Endothelial cell of umbilical vein (primary cell): ENCODE measurements around the gene SLC25A28. TPM values are rescaled to one million over a fixed set of nuclear protein-coding genes. Genes with fewer than 3 reads are reported as not detected.

Experiments
- BruUV-seq: library from RNA; stranded (reverse); fragments of 400-500 nt; replicated peaks from 2 replicates; lab custom pipeline; 2021; lab: Mats Ljungman, UMichigan
- CTCF ChIA-PET: fragments of 300-600, 350-600 bp; sonication (Branson Sonifier 250); formaldehyde crosslinking; loops from one replicate; lab custom pipeline; 2021; ENCODE audit warnings: antibody characterized with exemption, inconsistent platforms; lab: Charles Lee
- POLR2A ChIA-PET: fragments of 300-600, 350-600 bp; sonication (Branson Sonifier 250); formaldehyde crosslinking; loops from one replicate; lab custom pipeline; 2021; ENCODE audit warnings: antibody characterized with exemption, inconsistent platforms; lab: Charles Lee
- DNase-seq: peaks from one replicate; pipeline ENCODE4 v3.0.0-alpha.2; 2011; ENCODE audit warnings: low read depth, low spot score
- FAIRE-seq: peaks from 2 replicates; lab custom pipeline; 2011; peaks lifted over from hg19 to GRCh38; lab: Jason Lieb, UNC
- H2AFZ ChIP-seq: 2 replicates; pipeline ENCODE4 v1.6.0; 2012; ENCODE audit warnings: low read depth, low read length, control low read depth, inconsistent platforms
- H3K27ac ChIP-seq: 2 replicates; pipeline ENCODE4 v1.5.1; 2011; ENCODE audit warnings: low read depth, mild to moderate bottlenecking, control low read depth, low read length, moderate library complexity; ENCODE audit not compliant: insufficient read depth
- H3K27me3 ChIP-seq, 2 experiments: 2 replicates each; pipeline versions ENCODE4 v1.6.0 to v1.6.1; 2011; ENCODE audit warnings: low read length in 2 of 2, mixed read lengths in 1 of 2; ENCODE audit not compliant: control insufficient read depth in 2 of 2, insufficient read depth in 2 of 2
- H3K36me3 ChIP-seq, 2 experiments: 2 replicates in 1 of 2; 3 replicates in 1 of 2; pipeline ENCODE4 v1.5.1; 2011; ENCODE audit warnings: low read length in 2 of 2, mild to moderate bottlenecking in 1 of 2, moderate library complexity in 1 of 2; ENCODE audit not compliant: control insufficient read depth in 2 of 2, insufficient read depth in 2 of 2; ENCODE audit errors: extremely low read depth in 1 of 2
- H3K4me1 ChIP-seq: 3 replicates; pipeline ENCODE4 v1.5.1; 2011; ENCODE audit warnings: mild to moderate bottlenecking, low read length; ENCODE audit not compliant: control insufficient read depth, insufficient read depth; ENCODE audit errors: extremely low read depth
- H3K4me2 ChIP-seq: 2 replicates; pipeline ENCODE4 v1.6.1; 2011; ENCODE audit warnings: low read length, control low read depth, mixed read lengths; ENCODE audit not compliant: insufficient read depth
- H3K4me3 ChIP-seq, 3 experiments: fragments of 200-600 bp in 1 of 3; sonication (generic), shearing (Covaris generic) in 1 of 3; replicated peaks in 1 of 3; 2 replicates each; pipeline ENCODE4 v1.5.1; 2011 to 2016; ENCODE audit warnings: control low read depth in 3 of 3, low read length in 3 of 3, mild to moderate bottlenecking in 2 of 3, inconsistent platforms in 1 of 3, low read depth in 1 of 3, moderate library complexity in 1 of 3; ENCODE audit not compliant: insufficient read depth in 1 of 3
- H3K79me2 ChIP-seq: 2 replicates; pipeline ENCODE4 v1.6.0; 2012; ENCODE audit warnings: low read length, inconsistent platforms; ENCODE audit not compliant: control insufficient read depth, insufficient read depth
- H3K9ac ChIP-seq: replicated peaks from 2 replicates; pipeline ENCODE3; 2011; ENCODE audit warnings: low read length, control low read depth; ENCODE audit not compliant: insufficient read depth; ENCODE audit errors: extremely low read depth
- H3K9me1 ChIP-seq: replicated peaks from 3 replicates; pipeline ENCODE4 v1.6.0; 2011; ENCODE audit warnings: mild to moderate bottlenecking, low read length; ENCODE audit not compliant: control insufficient read depth, insufficient read depth; ENCODE audit errors: extremely low read depth
- H3K9me3 ChIP-seq: replicated peaks from 2 replicates; pipeline ENCODE4 v1.5.1; 2012; ENCODE audit warnings: low read length, inconsistent platforms; ENCODE audit not compliant: control insufficient read depth, insufficient read depth
- H4K20me1 ChIP-seq: replicated peaks from 2 replicates; pipeline ENCODE3; 2011; ENCODE audit warnings: mild to moderate bottlenecking, low read length; ENCODE audit not compliant: control insufficient read depth, insufficient read depth; ENCODE audit errors: extremely low read depth
- EZH2 ChIP-seq: IDR thresholded peaks from 2 replicates; pipeline ENCODE4 v1.6.1; 2012; ENCODE audit warnings: borderline replicate concordance, low read depth, mild to moderate bottlenecking, moderate library complexity, low read length, inconsistent platforms; ENCODE audit not compliant: severe bottlenecking
- FOS ChIP-seq: IDR thresholded peaks from 2 replicates; pipeline ENCODE4 v1.6.1; 2011; ENCODE audit warnings: mild to moderate bottlenecking, low read length, moderate library complexity, borderline replicate concordance; ENCODE audit not compliant: insufficient read depth
- GATA2 ChIP-seq: IDR thresholded peaks from 2 replicates; pipeline ENCODE4 v1.7.0; 2011; ENCODE audit warnings: low read depth, mild to moderate bottlenecking, moderate library complexity, mixed read lengths, low read length; ENCODE audit not compliant: insufficient read length, insufficient read depth
- JUN ChIP-seq: IDR thresholded peaks from 2 replicates; pipeline ENCODE4 v1.6.1; 2011; ENCODE audit warnings: borderline replicate concordance, low read depth; ENCODE audit not compliant: insufficient read length, insufficient read depth
- MAX ChIP-seq: IDR thresholded peaks from 2 replicates; pipeline ENCODE4 v1.6.1; 2011; ENCODE audit not compliant: insufficient read depth, insufficient read length
- MYC ChIP-seq: IDR thresholded peaks from one replicate; pipeline ENCODE4 v1.6.1; 2011; ENCODE audit warnings: mild to moderate bottlenecking, low read depth, low read length
- POLR2A ChIP-seq: IDR thresholded peaks from 2 replicates; pipeline ENCODE4 v1.6.1; 2012; ENCODE audit warnings: low read depth, mild to moderate bottlenecking, control low read depth, low read length
- POLR2AphosphoS5 ChIP-seq: IDR thresholded peaks from 2 replicates; pipeline ENCODE4 v1.6.1; 2012; ENCODE audit warnings: low read depth, mild to moderate bottlenecking, control low read depth, low read length, moderate library complexity; ENCODE audit not compliant: insufficient read depth
- dilution Hi-C: fragments of 300-500 bp; cut with MboI; formaldehyde crosslinking; loops from one replicate; pipeline ENCODE4 v1.15.0; 2019; ENCODE audit warnings: low sequenced_read_pairs; ENCODE audit not compliant: extremely low pct_ligation_motif_present
- intact Hi-C: fragments of 100-400 bp; cut with micrococcal nuclease; formaldehyde crosslinking; loops from one replicate; pipeline ENCODE4 v1.10.0; 2022
- polyA plus RNA-seq, 4 experiments: library from polyadenylated mRNA; depleted of rRNA in 3 of 4; stranded (reverse) in 3 of 4; unstranded in 1 of 4; fragments of >200 nt; gene quantifications; 2 replicates each; pipeline versions ENCODE4 v1.2.1 to v1.2.3, GENCODE V29; 2011 to 2012; ENCODE audit warnings: missing spikeins in 1 of 4
- total RNA-seq: library from RNA; stranded (reverse); gene quantifications from 2 replicates; pipeline ENCODE4 v1.2.3, GENCODE V29; 2021
- TF ChIP-seq, protein P1 (sequence below), 2 donors: IDR thresholded peaks; 1 replicate in 1 of 2; 2 replicates in 1 of 2; pipeline ENCODE4 v1.5.1; 2011; ENCODE audit warnings: low read length in 2 of 2, mild to moderate bottlenecking in 2 of 2, moderate library complexity in 2 of 2, control low read depth in 1 of 2, inconsistent platforms in 1 of 2, low read depth in 1 of 2; ENCODE audit not compliant: insufficient read depth in 1 of 2; ENCODE audit errors: extremely low read depth in 1 of 2

The SLC25A28 gene
- total and polyA plus RNA-seq, 2 donors (not counting 3 experiments of a cell fraction or from before 2014, with no cell fraction given): 33.7 to 38.8 TPM

- dilution Hi-C loops: no loop called here
- Histone ChIP-seq H3K9me3 (no peaks in the 10 kb centered on the region), H3K79me2 (peaks cover 6% of the 10 kb centered on the region), H3K4me3 (peak within 1 kb of the TSS; percentile 54 to 80 (median 71)), H2AFZ (peak within 1 kb of the TSS; percentile 66), H4K20me1 (no peaks in the 10 kb centered on the region), H3K4me2 (peak within 1 kb of the TSS; percentile 90), H3K27me3 (peaks cover 4 to 6% of the 10 kb centered on the region in 2 experiments), H3K36me3 (peaks cover 0 to 2% of the 10 kb centered on the region in 2 experiments), H3K4me1 (peaks cover 16% of the 10 kb centered on the region), H3K9ac (peak within 1 kb of the TSS; percentile 88), H3K9me1 (no peaks in the 10 kb centered on the region), H3K27ac (peak within 1 kb of the TSS; percentile 72)
- ChIA-PET CTCF (interaction anchor here (0.6 to 1.8 kb wide), 12 partner anchors 14 to 1198 kb away, joined by 3 to 9 read pairs (median 4); partner anchors contain the start of genes COX15, CUTC and SLC25A28), POLR2A (interaction anchor here (1.0 to 1.6 kb wide), 3 partner anchors 9 to 39 kb away, joined by 3 to 9 read pairs (median 4); partner anchors contain the start of gene SLC25A28)
- BruUV-seq: no TSS peak
- peak; percentile 96 for FAIRE-seq
- peak; percentile 97 for DNase-seq
- TF ChIP-seq FOS (no peak), POLR2AphosphoS5 (peak; percentile 66), EZH2 (no peak), MAX (no peak), JUN (no peak), MYC (no peak), GATA2 (no peak), POLR2A (no peak)
- TF ChIP-seq, protein P1, sequence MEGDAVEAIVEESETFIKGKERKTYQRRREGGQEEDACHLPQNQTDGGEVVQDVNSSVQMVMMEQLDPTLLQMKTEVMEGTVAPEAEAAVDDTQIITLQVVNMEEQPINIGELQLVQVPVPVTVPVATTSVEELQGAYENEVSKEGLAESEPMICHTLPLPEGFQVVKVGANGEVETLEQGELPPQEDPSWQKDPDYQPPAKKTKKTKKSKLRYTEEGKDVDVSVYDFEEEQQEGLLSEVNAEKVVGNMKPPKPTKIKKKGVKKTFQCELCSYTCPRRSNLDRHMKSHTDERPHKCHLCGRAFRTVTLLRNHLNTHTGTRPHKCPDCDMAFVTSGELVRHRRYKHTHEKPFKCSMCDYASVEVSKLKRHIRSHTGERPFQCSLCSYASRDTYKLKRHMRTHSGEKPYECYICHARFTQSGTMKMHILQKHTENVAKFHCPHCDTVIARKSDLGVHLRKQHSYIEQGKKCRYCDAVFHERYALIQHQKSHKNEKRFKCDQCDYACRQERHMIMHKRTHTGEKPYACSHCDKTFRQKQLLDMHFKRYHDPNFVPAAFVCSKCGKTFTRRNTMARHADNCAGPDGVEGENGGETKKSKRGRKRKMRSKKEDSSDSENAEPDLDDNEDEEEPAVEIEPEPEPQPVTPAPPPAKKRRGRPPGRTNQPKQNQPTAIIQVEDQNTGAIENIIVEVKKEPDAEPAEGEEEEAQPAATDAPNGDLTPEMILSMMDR (IDR thresholded peaks at IDR 0.05; ENCODE audit: extremely low read depth in 1 of 2, insufficient read depth in 1 of 2, low read depth in 1 of 2, low read length in 2 of 2): peak in 1 of 2 donors; percentile 24
- intact Hi-C loops: loop anchor here (1.0 kb wide), 1 partner anchor 39 kb away; the partner anchor contains the start of gene SLC25A28
Measured at GRCh38 chr10:99659031-99659867, 39.0 kb upstream of the SLC25A28 start, which contains the start of gene ENTPD7. ENTPD7 (plus strand) TSS chr10:99659509; CDS start chr10:99659957, 448 bp downstream.
